ENCODE data around the gene NTNG2.
A peak's percentile ranks its signal among the peaks of the same experiment; 100 is the strongest.

The NTNG2 gene

GRCh38 chr9:132207839-132208615 lies 46.2 kb downstream of the NTNG2 start:
- DNase-seq: no peak

- no peak for DNase-seq
These were observed 47.4 kb downstream of the NTNG2 start for GRCh38 chr9:132209228-132209627.

GRCh38 chr9:132210472-132211145 lies 48.8 kb downstream of the NTNG2 start:
- no peak for DNase-seq

- no peak for DNase-seq
These were observed 49.7 kb downstream of the NTNG2 start for GRCh38 chr9:132211570-132211969.

GRCh38 chr9:132214027-132214622 lies 52.3 kb downstream of the NTNG2 start:
- DNase-seq: no peak

- no peak for DNase-seq
These were observed 55.2 kb downstream of the NTNG2 start for GRCh38 chr9:132216861-132217619.

GRCh38 chr9:132218208-132218607 lies 56.4 kb downstream of the NTNG2 start:
- no peak for DNase-seq

- no peak for DNase-seq
These were observed 60.1 kb downstream of the NTNG2 start for GRCh38 chr9:132221941-132222340.

GRCh38 chr9:132224645-132225044 lies 62.8 kb downstream of the NTNG2 start:
- no peak for DNase-seq

GRCh38 chr9:132226571-132227430 lies 64.9 kb downstream of the NTNG2 start:
- DNase-seq: no peak

- DNase-seq: no peak
These were observed 66.2 kb downstream of the NTNG2 start for GRCh38 chr9:132228062-132228461.

- DNase-seq: no peak
These were observed 68.7 kb downstream of the NTNG2 start for GRCh38 chr9:132230605-132231004.

GRCh38 chr9:132231019-132231701 lies 69.3 kb downstream of the NTNG2 start:
- no peak for DNase-seq

GRCh38 chr9:132232522-132232921 lies 70.7 kb downstream of the NTNG2 start:
- DNase-seq: no peak

GRCh38 chr9:132233138-132233537 lies 71.3 kb downstream of the NTNG2 start:
- DNase-seq: no peak

GRCh38 chr9:132234535-132234934 lies 72.7 kb downstream of the NTNG2 start:
- DNase-seq: no peak

- no peak for DNase-seq
These were observed 73.3 kb downstream of the NTNG2 start for GRCh38 chr9:132235125-132235524.

GRCh38 chr9:132235894-132236661 lies 74.2 kb downstream of the NTNG2 start:
- peak; percentile 87 to 88 for DNase-seq

GRCh38 chr9:132236662-132237311 lies 74.9 kb downstream of the NTNG2 start:
- no peak for DNase-seq

GRCh38 chr9:132237481-132237880 lies 75.6 kb downstream of the NTNG2 start:
- no peak for DNase-seq

All from stimulated activated CD4-positive, alpha-beta T cell treated with anti-CD3 and anti-CD28 coated beads, Interleukin-2, amount 100 ng/mL, for 24 hours (primary cell).